Measurements from ENCODE around the gene SLC5A5. TPM values are rescaled to one million over a fixed set of nuclear protein-coding genes. Genes with fewer than 3 reads are reported as not detected.

The SLC5A5 gene
- total and polyA plus RNA-seq, 10 of the 15 experiments (the other 5 are each of a cell fraction or from before 2014, with no cell fraction given), result 0.02 to 0.08 (median 0.05) TPM; not detected in 3

GRCh38 chr19:17862711-17863519, 8.8 kb upstream of the SLC5A5 start:
- intact Hi-C loops (cut with micrococcal nuclease; ENCODE audit: unreplicated experiment) (no loop called here), in situ Hi-C loops (cut with MboI) (no loop called here)
- peaks cover 30% of the 10 kb centered on the region for H3K79me2 ChIP-seq (ENCODE audit: control insufficient read depth, insufficient read depth, low read length)
- peaks cover 23 to 30% of the 10 kb centered on the region in 2 experiments for H3K36me3 ChIP-seq (ENCODE audit: control insufficient read depth in 2 of 2, insufficient read depth in 2 of 2, low read length in 1 of 2)
- peak overlapping the region; percentile 51; the same call in 1 of the 2 replicates for H3K9ac ChIP-seq (ENCODE audit: control insufficient read depth, insufficient read depth, low read length)
- peak overlapping the region; percentile 26; the same call in 1 of the 2 replicates for H3K27ac ChIP-seq (ENCODE audit: control insufficient read depth, insufficient read depth)
- no peak for DNase-seq (ENCODE audit: low read depth, low spot score)
- CTCF ChIA-PET, result interaction anchor here (1.0 to 3.2 kb wide), 2 partner anchors 69 to 70 kb away, joined by 4 to 11 read pairs; partner anchors contain the start of gene CCDC124
- peaks cover 17% of the 10 kb centered on the region for H4K20me1 ChIP-seq (ENCODE audit: control insufficient read depth, insufficient read depth)
- ATAC-seq, result peak; percentile 34
- no peak for FAIRE-seq
- SMC1A ChIA-PET (ENCODE audit: uncharacterized antibody, unreplicated experiment), result interaction anchor here (1.4 kb wide), 1 partner anchor 70 kb away, joined by 3 read pairs; the partner anchor contains the start of gene CCDC124
- no TSS peak for BruUV-seq (replicated peaks)
- TF ChIP-seq ZNF207 (IDR thresholded peaks at IDR 0.05; ENCODE audit: borderline replicate concordance) (no peak), CREB1 (IDR thresholded peaks at IDR 0.05; ENCODE audit: low read depth) (0 out of 2 replicates have a peak, but pooled peaks have one; percentile 17), POLR2A (IDR thresholded peaks at IDR 0.05; ENCODE audit: low read depth, low read length) (peak; percentile 50; the same call in 1 of the 2 replicates), BHLHE40 (IDR thresholded peaks at IDR 0.05; ENCODE audit: borderline replicate concordance in 1 of 2, low read depth in 2 of 2, low read length in 1 of 2) (peak in 1 of 2 experiments; percentile 56; a peak in 2 of 4 replicates), PAX5 (IDR thresholded peaks at IDR 0.05; ENCODE audit: borderline replicate concordance, low read depth, low read length) (peak; percentile 56; the same call in 1 of the 2 replicates), JUND (IDR thresholded peaks at IDR 0.05; ENCODE audit: low read depth, low read length) (no peak), GATAD2B (conservative IDR thresholded peaks at IDR 0.05; ENCODE audit: low read depth) (peak; percentile 53; the same call in 1 of the 2 replicates), CTCF (IDR thresholded peaks at IDR 0.05 in 2 of 3, conservative IDR thresholded peaks at IDR 0.05 in 1 of 3; ENCODE audit: control insufficient read depth in 2 of 3, extremely low read depth in 1 of 3, insufficient read depth in 1 of 3, low read depth in 3 of 3, low read length in 3 of 3) (peak in 2 of 3 experiments; percentile 17 to 20; a peak in 1 of 6 replicates), CBX5 (IDR thresholded peaks at IDR 0.05; ENCODE audit: low read depth) (no peak), IKZF1 (conservative IDR thresholded peaks at IDR 0.05) (0 out of 2 replicates have a peak, but pooled peaks have one; percentile 21), PKNOX1 (IDR thresholded peaks at IDR 0.05) (peak; percentile 62), ESRRA (IDR thresholded peaks at IDR 0.05; ENCODE audit: low read length) (no peak), BACH1 (IDR thresholded peaks at IDR 0.05; ENCODE audit: borderline replicate concordance) (0 out of 2 replicates have a peak, but pooled peaks have one; percentile 43), NR2F1 (conservative IDR thresholded peaks at IDR 0.05) (0 out of 2 replicates have a peak, but pooled peaks have one; percentile 11), SPI1 (IDR thresholded peaks at IDR 0.05; ENCODE audit: borderline replicate concordance, insufficient read depth, low read depth, low read length) (peak; percentile 40; the same call in 1 of the 2 replicates)
- H3K4me2 ChIP-seq (ENCODE audit: control insufficient read depth, insufficient read depth), result peak overlapping the region; percentile 71
- H3K27me3 ChIP-seq (replicated peaks in 1 of 2; ENCODE audit: control insufficient read depth in 2 of 2, insufficient read depth in 2 of 2, low read length in 1 of 2), result no peaks in the 10 kb centered on the region
- peaks cover 12% of the 10 kb centered on the region for H3K4me1 ChIP-seq (ENCODE audit: control insufficient read depth, insufficient read depth, low read length)
- POLR2A ChIA-PET, result no interaction called here
- peak overlapping the region; percentile 92; the same call in 1 of the 2 replicates for H3K4me3 ChIP-seq
- RAD21 ChIA-PET (ENCODE audit: unreplicated experiment), result interaction anchor here (1.2 to 2.3 kb wide), 2 partner anchors 67 to 70 kb away, joined by 5 to 10 read pairs; partner anchors contain the start of gene CCDC124
- H2AFZ ChIP-seq (ENCODE audit: control insufficient read depth, low read depth, low read length), result no peak overlapping the region
- WGBS (ENCODE audit: insufficient coverage, insufficient replicate concordance, low lambda C conversion rate, missing lambda C conversion rate), result 35% methylated on average over 31 of the region's 31 CpGs
- no peaks in the 10 kb centered on the region for H3K9me3 ChIP-seq (replicated peaks; ENCODE audit: control insufficient read depth, insufficient read depth, low read length)
